ENCODE results near the gene PCDH15. TPM values are rescaled to one million over a fixed set of nuclear protein-coding genes. Genes with fewer than 3 reads are reported as not detected.

Gene PCDH15
- total and polyA plus RNA-seq, 2 donors, result 0.09 to 0.14 TPM

DNA sequence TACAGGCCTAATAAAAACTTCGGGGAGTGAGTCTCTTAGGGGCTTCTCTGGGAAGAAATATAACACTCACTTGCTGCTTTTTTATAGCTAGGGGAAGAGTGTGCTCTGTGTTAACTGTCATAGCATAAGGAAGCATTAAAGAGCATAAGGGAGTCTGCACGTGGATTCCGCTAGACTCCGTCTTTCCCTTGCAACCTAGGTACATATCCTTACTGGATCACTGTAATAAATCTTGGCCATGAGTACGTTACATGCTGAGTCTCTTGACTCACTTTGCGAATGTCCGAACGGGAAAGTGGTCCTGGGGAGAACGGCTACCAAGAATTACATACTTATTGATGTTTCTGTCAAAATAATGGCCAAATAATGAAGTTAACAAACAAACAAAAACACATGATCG, 1029.3 kb downstream of the PCDH15 start:
- WGBS, result 94% methylated on average over 10 of the region's 10 CpGs
- H3K27me3 ChIP-seq (ENCODE audit: control insufficient read depth in 2 of 2, insufficient read depth in 1 of 2, low read length in 1 of 2), result no peaks in the 10 kb centered on the region
- H3K36me3 ChIP-seq (ENCODE audit: control insufficient read depth in 2 of 2, insufficient read depth in 2 of 2, low read length in 1 of 2), result no peaks in the 10 kb centered on the region
- DNase-seq (ENCODE audit: low read depth in 6 of 9, low spot score in 9 of 9), result no peak
- no peak overlapping the region for H3K27ac ChIP-seq (ENCODE audit: low read depth in 1 of 2, low read length in 1 of 2)
- no peaks in the 10 kb centered on the region for H3K9me3 ChIP-seq (ENCODE audit: control insufficient read depth in 2 of 2, insufficient read depth in 1 of 2, low read length in 1 of 2)
- no peaks in the 10 kb centered on the region for H3K4me1 ChIP-seq (ENCODE audit: control insufficient read depth in 2 of 2, insufficient read depth in 2 of 2, low read length in 2 of 2)
- H3K4me3 ChIP-seq (ENCODE audit: low read length in 2 of 2), result no peak overlapping the region

DNA sequence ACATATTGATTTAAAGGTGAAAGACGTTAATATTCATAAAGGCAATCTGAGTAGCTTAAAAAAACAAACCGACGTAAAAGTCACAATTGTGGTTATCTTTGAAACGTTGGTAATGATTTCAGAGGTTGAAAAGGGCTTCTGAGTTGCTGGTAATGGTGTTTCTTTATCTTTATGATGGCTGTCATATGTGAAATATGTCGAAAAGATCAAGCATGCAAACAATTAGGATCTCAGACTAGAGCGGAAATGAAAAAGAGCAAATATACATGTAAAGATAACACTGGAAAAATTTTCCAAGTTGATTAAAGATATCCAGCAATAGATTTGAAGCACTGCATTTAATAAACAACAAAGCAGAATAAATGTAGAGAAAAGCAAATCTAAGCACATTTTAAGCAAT, 1030.1 kb downstream of the PCDH15 start:
- Histone ChIP-seq H3K4me3 (ENCODE audit: low read length in 2 of 2) (no peak overlapping the region), H3K27ac (ENCODE audit: low read depth in 1 of 2, low read length in 1 of 2) (no peak overlapping the region), H3K36me3 (ENCODE audit: control insufficient read depth in 2 of 2, insufficient read depth in 2 of 2, low read length in 1 of 2) (no peaks in the 10 kb centered on the region), H3K9me3 (ENCODE audit: control insufficient read depth in 2 of 2, insufficient read depth in 1 of 2, low read length in 1 of 2) (no peaks in the 10 kb centered on the region), H3K27me3 (ENCODE audit: control insufficient read depth in 2 of 2, insufficient read depth in 1 of 2, low read length in 1 of 2) (no peaks in the 10 kb centered on the region), H3K4me1 (ENCODE audit: control insufficient read depth in 2 of 2, insufficient read depth in 2 of 2, low read length in 2 of 2) (no peaks in the 10 kb centered on the region)
- no peak for DNase-seq (ENCODE audit: low read depth in 6 of 9, low spot score in 9 of 9)
- WGBS, result 86% methylated on average over 6 of the region's 6 CpGs

DNA sequence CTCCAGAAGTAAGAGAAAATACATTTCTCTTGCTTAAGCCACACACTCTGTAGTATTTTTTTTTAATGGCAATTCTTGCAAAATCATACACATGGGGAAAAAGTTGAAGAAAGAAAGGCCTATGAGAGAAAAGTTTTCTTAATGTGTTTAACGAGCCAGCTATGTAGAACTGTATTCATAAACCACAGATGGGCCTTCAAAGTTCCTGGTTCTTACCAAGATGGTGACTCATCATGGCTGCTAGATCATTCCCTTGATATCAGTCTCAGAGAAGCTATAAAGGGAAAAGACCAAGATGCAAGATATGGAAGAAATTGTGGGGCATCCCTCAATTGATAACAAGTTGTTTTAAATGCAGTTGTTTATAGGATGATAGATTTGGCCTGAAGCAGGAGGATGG, 1035.7 kb downstream of the PCDH15 start:
- Histone ChIP-seq H3K9me3 (ENCODE audit: control insufficient read depth in 2 of 2, insufficient read depth in 1 of 2, low read length in 1 of 2) (no peaks in the 10 kb centered on the region), H3K36me3 (ENCODE audit: control insufficient read depth in 2 of 2, insufficient read depth in 2 of 2, low read length in 1 of 2) (no peaks in the 10 kb centered on the region), H3K4me3 (ENCODE audit: low read length in 2 of 2) (no peak overlapping the region), H3K27me3 (ENCODE audit: control insufficient read depth in 2 of 2, insufficient read depth in 1 of 2, low read length in 1 of 2) (no peaks in the 10 kb centered on the region), H3K4me1 (ENCODE audit: control insufficient read depth in 2 of 2, insufficient read depth in 2 of 2, low read length in 2 of 2) (no peaks in the 10 kb centered on the region), H3K27ac (ENCODE audit: low read depth in 1 of 2, low read length in 1 of 2) (no peak overlapping the region)
- DNase-seq (ENCODE audit: low read depth in 6 of 9, low spot score in 9 of 9), result no peak
- 91% methylated on average over 1 of the region's 1 CpG for WGBS

DNA sequence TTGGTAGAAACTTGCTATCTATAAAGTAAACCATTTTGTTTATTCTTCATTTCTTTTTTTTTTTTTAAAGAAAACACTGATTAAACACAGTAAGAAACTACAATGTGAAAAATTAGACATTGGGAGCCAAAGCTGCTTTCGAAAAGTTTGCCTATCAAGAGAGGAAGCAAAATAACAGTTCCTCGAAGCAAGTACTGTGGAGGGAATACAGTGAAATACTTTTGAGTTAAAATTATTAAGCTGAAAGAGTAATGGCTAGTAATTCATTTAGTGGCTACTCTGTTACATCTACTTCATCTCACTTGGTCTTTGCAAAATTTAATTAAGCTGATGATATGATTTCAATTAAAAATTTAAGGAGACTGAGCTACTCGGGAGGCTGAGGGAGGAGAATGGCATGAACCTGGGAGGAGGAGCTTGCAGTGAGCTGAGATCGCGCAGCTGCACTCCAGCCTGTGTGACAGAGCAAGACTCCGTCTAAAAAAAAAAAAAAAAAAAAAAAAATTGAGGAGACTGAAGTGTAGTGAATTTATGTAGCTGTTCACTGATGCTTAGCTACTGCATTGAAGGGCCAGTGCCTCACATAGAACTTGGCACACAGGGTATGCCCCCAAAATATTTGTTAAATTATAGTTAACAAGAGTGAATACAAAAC, 1046.3 kb downstream of the PCDH15 start:
- Histone ChIP-seq H3K27ac (ENCODE audit: low read depth in 1 of 2, low read length in 1 of 2) (no peak overlapping the region), H3K36me3 (ENCODE audit: control insufficient read depth in 2 of 2, insufficient read depth in 2 of 2, low read length in 1 of 2) (no peaks in the 10 kb centered on the region), H3K4me3 (ENCODE audit: low read length in 2 of 2) (no peak overlapping the region), H3K9me3 (ENCODE audit: control insufficient read depth in 2 of 2, insufficient read depth in 1 of 2, low read length in 1 of 2) (no peaks in the 10 kb centered on the region), H3K4me1 (ENCODE audit: control insufficient read depth in 2 of 2, insufficient read depth in 2 of 2, low read length in 2 of 2) (no peaks in the 10 kb centered on the region), H3K27me3 (ENCODE audit: control insufficient read depth in 2 of 2, insufficient read depth in 1 of 2, low read length in 1 of 2) (no peaks in the 10 kb centered on the region)
- 76% methylated on average over 6 of the region's 6 CpGs for WGBS
- DNase-seq (ENCODE audit: low read depth in 6 of 9, low spot score in 9 of 9), result no peak

Data from thymus (tissue), 11 donors.